Measurements from ENCODE around the gene CYS1. TPM values are rescaled to one million over a fixed set of nuclear protein-coding genes. Genes with fewer than 3 reads are reported as not detected.

Gene CYS1
- total RNA-seq, 1 donor from 2014 or later = 223 TPM

DNA sequence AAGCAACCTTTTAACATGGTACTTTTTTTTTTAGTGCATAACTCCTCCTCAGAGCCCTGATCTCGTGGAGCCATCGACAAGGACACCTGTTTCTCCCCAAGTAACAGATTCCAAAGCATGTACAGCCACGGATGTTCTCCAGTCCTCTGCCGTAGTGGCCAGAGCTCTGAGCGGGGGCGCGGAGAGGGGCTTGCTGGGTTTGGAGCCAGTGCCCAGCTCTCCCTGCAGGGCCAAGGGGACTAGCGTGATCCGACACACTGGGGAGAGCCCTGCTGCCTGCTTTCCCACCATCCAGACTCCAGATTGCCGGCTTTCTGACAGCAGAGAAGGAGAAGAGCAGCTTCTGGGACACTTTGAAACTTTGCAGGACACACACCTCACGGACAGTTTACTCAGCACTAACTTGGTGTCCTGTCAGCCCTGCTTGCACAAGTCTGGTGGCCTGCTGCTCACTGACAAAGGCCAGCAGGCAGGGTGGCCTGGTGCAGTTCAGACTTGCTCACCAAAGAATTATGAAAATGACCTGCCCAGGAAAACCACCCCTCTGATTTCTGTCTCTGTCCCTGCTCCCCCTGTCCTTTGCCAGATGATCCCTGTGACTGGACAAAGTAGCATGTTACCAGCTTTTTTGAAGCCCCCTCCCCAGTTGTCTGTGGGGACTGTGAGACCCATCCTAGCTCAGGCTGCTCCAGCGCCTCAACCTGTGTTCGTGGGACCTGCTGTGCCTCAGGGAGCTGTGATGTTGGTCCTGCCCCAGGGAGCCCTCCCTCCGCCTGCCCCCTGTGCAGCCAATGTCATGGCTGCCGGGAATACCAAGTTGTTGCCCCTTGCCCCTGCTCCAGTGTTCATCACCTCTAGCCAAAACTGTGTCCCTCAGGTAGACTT is 32.4 kb downstream of the CYS1 start:
- no peak for DNase-seq (ENCODE audit: low read depth)

DNA sequence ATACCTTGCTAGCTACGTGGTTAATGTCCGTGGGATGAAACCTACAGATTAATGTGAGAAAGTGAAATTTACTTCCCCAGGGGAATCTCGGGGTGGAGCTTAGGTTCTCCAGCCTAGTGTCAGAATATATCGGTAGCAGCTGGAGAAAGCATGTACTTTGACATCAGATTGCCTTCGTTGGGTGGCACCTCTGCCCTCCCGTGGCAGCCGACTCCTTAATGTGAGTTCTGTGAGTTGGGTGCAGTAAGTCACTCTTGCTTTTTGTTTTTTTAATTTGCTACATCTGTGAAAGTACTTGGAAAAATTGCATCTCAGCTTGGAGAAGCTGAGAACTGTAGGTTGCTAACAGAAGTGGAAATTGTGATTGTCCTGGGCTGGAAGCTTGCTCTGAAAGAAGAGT is 33.3 kb downstream of the CYS1 start:
- DNase-seq (ENCODE audit: low read depth) = no peak

DNA sequence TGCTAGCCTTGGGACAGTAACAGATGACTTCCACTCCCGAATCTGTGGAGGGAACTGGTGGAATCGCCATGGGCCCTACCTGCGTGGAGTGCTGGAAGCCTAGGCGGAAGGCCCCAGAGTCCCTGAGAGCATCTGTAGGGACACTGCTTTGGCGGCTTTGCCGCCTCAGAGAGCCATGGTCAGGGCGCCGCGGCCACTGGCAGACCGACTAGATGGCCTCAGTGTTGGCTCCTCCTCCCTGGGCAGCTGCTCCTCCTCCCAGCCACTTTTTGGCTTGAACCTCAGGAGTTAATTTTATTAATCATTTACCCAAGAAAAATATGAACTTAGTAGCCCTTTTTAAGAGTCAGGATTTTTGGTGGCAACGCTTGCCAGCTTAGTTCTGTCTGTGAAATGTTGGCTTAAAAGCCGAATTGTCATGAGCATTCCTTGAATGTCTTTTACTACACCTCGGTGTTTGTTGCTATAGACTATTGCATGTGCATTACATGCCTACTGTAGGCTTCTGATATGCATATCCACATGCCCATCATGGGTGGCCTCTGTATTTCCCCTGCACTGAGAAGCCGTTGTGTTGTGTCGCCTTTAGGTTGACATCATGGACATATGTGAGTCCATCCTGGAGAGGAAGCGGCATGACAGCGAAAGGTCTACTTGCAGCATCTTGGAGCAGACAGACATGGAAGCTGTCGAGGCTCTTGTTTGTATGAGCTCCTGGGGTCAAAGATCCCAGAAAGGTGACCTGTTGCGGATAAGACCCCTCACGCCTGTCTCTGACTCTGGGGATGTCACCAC is 34.5 kb downstream of the CYS1 start:
- peak; percentile 56 for DNase-seq (ENCODE audit: low read depth)

DNA sequence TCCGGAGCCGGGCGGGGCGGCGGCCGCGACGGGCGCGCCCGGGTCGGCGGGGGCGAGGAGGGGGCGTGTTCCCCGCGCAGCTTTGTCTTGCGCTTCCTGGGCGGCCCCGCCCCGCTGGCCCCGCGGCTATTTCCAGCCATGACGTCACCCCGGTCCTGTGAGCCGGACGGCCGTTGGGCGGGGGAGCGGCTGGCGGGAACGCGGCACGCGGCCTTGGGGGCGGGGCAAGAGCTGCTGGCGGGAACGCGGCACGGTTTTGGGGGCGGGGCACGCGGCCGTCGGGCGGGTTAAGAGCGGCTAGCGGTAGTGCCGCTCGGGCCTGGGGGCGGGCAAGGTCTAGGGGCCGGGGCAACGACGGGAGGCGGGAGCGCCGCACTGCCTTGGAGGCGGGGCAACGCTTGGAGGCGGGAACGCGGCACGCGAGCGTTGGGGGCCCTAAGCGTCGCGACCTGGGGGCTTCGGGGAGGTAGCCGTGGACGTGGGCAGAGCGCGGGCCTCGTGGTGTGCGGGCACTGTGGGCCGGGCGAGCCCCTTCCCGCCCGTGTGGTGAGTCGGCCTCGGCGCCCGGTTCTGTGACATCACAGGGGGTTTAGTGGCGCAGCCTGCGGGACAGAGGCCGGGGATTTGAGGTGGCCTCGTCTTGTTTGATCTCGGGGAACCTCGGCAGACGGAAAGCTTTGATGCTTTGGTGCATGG is 36.2 kb downstream of the CYS1 start:
- DNase-seq (ENCODE audit: low read depth) = peak; percentile 73

DNA sequence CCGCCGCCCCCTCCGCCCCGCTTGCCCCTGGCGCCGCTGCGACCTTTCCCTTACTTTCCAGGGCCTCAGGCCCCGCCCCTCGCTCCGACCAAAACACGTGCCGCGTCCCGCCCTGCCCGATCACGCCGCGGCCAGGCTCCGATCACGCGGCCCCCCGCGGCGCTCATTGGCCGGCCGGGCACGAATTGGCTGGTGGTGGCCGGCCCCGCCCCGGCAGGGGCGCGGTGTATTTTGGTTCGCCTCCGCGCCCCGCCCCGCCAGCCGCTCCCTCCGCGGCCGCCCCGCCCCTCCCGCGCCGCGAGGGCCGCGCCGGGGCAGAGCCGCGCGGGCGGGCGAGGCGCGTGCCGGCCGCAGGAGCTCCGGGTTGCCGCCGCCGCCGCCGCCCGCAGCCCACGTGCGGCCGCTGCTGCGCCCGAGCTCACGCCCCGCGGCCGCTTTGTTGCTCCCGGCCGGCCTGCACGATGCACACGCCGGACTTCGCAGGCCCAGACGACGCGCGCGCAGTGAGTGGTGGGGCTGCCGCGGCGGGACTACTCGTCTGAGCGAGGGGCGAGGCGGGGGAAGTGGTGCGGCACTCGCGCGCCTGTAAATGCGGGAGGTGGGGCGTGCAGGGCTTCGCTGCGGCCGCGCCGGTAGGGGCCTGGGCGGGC is 36.8 kb downstream of the CYS1 start, which contains the start of gene KLF11:
Gene KLF11 (plus strand): TSS at position 295 of the 650 bp plus-strand sequence. CDS start 167 bp downstream, at position 462.
- peak; percentile 53 for DNase-seq (ENCODE audit: low read depth)

DNA sequence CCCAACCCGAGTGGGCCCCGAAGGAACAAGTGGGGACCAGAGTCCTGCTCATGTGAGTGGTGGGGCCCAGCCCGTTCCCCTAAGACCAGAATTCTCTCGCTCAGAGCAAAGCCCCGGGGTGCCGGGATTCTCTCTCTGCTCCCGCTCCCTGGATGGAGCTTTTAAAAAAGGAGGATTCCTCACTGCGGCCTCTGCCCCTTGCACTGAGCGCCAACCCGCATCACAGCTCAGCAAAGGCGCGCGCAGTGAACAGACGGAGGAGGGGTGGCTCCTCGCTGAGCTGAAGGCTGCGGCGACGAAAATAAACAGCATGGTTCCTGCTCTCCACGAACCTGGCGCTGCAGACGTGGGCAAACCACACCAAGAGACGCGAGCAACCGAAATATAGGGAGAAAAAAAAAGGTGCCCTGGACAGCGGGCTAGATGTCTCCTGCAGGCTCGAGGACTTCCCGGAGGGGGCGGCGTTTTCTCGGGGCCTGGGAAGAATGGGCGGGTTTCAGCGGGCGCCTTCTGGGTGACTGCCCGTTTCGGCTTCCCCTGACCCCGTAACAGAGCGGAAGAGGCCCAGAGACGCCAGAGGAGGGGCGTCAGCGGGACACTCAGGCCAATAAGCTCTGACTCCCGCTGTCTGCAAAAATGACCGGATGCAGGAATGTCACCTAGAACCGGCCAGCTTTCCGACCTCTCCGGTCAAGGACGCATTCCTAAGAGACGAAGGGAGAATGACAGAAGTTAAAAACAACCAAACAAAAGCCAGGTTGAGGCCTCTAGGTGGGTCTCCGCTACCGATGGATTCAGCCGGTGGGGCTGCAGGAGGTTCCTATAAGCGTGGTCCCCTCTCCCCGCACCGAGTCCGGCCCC is 37.7 kb downstream of the CYS1 start:
- peak; percentile 56 for DNase-seq (ENCODE audit: low read depth)

DNA sequence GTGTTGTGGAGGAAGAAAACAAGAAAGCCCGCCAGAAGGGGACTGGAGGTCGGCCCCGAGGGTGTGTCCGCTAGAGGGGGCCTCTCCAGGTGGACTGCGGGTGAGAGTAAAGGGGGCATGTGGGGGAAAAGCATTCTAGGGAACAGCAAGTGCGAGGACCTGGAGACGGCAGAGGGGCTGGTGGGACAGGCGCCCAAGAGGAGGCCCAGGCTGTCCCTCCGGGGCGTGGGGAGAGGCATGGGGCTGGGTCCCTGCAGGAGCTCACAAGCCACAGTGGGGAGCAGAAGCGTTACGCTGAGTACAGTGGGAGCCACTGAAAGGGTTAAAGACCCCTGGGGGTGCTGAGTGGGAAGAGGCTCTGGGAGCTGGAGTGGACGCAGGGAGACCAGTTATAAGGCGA is 38.5 kb downstream of the CYS1 start:
- DNase-seq (ENCODE audit: low read depth) = no peak

DNA sequence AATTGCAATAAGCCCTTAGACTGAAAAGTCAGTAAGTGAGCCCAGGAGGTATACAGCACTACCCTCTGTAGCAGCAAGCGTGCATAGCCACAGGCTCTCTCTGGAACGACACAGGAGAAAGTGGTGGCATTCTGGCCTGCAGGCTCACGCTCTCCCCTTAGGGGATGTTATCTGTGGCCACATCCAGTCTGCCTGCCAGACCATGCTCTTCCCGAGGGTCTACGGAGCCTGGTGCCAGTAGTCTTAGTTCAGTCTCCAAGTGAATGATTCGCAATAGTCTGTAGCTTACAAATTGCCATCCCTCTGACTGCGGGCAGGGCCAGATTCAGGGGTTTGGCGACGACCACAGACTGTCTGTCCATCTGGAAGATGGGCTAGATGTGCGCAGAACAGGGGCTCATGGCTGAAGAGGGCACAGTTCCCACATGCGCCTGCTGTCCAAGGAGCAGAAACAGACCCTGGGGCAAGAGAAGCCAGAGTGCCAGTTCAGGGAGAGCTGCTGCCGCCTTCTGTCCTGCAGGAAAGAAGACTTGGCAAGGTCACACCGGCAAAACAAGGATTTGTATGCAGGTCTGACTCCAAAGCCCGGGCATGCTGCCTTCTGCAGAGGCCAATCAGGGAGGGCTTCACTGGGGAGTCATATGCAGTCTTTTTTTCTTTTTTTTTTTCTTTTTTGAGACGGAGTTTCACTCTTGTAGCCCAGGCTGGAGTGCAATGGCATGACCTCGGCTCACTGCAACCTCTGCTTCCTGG is 40.4 kb downstream of the CYS1 start:
- no peak for DNase-seq (ENCODE audit: low read depth)

DNA sequence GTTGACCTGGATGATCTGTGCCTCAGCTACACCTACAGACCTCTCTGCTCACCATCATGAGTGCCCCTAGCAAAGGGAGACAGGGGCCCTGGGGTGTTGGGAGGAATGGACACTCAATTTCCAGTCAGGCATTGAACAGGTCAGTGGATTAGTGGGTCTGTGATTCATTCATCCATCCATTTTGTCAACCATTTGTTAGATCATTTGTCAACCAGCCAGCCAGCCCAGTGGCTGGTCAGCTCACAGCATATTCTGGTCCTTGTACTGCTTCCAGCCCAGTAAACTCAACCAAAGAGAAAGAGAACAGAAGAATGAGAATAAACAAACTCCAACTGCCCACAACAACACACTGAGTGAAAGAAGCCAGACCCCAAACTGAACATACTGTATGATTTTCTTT is 41.5 kb downstream of the CYS1 start:
- no peak for DNase-seq (ENCODE audit: low read depth)

DNA sequence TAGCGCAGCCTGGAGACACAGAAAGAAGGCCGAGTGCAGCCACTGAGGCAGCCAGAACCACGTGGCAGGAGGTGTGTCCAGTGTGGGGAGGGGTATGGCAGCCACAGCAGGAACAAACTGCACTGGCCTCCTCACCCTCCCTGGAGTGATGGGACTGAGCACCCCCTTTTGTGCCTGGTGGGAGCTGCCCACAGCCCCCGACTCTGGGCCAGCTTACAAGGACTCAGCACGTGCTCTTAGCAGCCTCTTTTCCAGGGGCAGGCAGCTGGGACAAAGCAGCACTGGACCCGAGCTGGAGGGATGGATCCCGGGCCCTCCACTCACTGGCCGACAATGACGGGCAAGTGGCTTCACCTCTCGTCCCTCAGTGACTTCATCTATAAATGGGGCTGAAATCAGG is 42.1 kb downstream of the CYS1 start:
- DNase-seq (ENCODE audit: low read depth) = no peak

DNA sequence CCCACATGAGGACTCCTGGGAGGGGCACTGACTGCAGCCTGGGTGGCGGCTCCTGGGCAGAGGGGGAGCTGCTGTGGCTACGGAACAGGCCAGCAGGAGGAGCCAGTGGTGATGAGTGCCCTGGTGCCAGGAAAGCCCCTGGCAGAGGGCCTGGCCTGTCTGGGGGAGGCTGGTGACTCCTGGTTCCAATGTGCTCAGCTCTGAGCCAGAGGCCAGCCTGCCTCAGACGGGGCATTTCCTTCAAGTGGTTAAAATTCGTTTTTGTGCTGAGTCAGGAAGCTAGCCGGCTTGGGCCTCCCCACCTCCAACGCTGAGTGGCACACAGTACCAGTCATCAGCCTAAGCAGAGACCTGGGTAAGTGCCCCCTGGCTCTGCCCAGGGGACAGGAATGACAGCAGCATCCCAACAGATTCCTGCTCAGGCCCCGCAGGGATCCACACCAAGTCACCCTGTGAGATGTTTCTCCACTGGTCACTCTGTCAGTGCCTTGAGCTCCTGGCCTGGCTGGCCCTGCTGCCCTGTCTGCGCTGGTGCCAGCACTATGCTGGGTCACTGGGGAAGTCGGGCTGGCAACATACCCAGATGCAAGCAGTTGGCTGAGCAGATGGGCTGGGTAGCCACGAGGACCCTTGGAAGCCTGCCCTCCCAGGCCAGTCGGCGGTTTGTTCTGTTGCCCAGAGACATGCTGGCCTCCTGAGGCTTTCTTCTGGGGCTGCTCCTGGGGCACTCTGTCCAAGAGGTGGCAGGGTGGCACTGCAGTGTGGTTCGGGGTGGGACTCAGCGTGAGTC is 43.9 kb downstream of the CYS1 start:
- DNase-seq (ENCODE audit: low read depth) = peak; percentile 93

DNA sequence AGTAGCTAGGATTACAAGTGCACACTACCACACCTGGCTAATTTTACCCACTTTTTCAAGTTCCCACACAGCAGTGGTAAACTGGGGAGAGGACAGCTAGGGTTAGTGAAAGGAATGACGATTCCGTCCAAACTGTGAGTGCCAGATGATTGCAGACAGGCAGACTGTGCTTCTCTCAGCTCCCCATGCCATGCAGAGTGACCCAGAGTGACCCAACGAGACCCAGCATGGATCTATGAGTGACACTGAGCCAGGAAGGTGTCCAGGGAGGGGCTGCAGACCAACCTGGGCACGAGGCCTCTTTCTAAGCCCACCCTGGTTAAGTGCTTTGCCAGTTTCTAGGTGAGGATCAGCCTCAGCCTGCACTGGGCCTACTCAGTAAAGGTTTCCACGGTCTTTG is 44.6 kb downstream of the CYS1 start:
- DNase-seq (ENCODE audit: low read depth) = no peak

DNA sequence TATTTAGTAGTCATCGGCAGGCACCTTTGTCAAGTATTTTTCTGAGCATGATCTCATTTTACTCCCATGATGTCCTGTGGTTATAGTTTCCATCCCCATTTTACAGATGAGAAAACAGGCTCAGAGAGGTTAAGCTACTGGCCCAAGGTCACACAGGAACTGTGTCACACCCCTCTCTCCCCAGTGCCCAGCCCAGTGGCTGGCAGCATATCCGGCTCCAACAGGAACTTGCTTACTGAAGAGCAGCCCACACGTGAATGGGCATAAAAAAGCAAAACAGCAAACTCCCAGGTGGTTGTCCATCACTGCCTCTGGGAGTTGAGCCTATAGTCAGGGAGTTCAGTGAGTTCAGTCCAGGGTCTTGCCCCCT is 45.2 kb downstream of the CYS1 start:
- DNase-seq (ENCODE audit: low read depth) = no peak

DNA sequence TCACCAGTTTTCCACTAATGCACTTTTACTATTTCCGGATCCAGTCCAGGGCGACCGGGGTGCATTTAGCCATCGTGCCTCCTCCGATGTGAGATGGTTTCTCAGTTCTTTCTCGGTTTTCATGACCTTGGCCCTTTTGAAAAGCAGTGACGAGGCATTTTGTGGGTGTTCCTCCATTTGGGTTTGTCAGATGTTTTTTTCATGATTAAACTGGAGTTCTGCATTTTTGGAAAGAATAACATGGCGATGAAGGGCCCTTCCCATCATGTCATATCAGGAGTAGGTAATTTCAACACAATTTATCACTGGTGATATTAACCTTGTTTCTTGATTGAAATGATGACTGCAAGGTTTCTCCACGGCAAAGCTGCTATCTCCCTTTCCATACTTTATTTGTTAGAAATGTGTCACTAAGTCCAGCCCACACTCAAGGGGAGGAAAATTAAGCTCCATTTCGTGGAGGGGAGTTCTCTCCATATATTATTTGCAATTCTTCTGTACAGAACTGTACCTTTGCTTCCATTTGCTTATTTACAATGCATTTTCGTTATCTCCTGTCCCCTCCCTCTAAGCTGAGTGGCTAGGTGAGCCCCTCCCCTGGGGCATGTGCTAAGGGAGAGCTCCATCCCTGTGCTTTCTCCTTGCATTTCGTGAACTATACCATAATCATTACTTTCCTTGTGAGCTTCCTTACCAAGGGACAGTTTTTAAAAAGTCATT is 45.7 kb downstream of the CYS1 start:
- DNase-seq (ENCODE audit: low read depth) = no peak

DNA sequence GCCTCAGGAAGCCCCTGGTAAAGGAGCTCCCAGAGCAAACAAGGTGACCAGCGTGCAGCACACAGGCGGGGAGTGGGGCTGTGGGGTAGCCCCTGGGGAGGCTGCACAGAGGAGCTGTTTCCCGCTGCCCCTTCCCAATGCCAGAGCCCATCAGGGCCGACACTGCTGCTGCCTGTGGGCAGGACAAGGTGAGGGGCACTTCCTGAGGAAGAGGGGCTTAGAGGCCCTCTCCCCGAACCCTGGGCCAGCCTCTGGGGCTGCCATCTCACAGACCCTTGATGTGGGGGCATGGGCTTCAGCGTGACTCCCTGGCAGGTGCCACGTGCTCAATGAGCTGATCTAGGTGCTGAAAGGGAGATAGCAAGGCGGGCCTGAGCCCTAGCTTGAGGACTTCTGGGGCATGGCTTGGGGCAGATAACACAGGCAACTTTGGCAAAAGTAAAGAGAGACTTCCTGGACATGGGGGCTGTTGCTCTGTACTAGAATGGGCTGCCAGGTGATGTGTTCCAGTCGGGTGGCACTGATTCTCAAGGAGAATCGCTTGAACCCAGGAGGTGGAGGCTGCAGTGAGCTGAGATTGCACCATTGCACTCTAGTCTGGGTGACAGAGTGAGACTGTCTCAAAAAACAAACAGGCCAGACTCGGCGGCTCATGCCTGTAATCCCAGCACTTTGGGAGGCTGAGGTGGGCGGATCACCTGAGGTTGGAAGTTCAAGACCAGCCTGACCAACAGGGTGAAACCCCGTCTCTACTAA is 46.8 kb downstream of the CYS1 start:
- no peak for DNase-seq (ENCODE audit: low read depth)

DNA sequence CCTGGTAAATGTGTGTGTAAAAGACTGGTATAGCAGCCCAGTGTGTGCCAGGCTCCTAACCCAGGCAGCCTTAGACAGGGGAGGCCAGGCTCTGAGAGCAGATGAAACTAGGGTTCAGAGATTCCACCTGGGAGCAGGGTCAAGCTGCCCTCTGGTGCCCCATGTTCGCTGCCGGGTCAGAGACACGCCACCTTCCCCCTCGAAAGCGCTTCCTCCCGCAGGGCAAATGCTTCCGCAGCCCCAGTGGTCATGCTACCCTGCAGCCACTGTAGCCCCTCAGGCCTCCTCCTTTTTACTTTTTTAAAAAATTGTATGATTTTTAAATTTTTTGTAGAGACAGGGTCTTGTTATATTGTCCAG is 47.5 kb downstream of the CYS1 start:
- no peak for DNase-seq (ENCODE audit: low read depth)

DNA sequence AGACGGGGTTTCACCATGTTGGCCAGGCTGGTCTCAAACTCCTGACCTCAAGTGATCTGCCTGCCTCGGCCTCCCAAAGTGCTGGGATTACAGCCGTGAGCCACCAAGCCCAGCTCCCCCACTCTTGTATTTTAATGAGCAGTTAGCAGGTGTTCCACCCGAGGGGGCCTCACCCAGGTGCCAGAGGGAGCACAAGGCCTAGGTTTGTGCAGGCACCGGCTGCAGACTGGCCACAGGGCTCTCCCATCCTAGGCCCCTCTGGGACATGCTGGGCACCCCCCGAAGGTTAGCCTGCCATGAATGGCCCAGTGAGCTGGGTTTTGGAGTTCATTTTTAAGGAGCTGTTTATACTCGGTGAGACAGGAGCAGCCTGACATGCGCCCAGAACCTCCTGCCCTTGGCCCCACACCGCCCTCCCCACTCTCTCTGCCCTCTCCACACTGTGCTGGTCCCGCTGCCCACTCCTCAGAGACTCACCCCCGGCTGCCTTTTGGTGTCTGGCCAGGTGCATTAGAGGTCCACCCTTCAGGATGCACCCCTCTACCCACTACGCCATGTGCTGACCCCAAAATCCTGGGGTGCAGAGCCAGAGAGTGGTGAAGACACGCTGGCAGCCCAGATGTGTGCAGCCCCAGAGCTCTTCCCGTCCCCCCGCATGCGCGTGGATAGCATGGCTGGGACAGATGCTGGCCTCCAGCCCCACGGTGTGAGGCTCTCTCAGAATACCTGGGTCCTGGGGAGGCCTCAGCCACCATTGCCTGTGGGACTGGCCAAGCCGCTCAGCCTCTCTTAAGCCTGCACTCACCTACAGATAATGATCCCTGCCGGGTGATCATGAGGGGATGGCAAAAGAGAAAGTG is 48.1 kb downstream of the CYS1 start:
- no peak for DNase-seq (ENCODE audit: low read depth)

All from renal cortical epithelial cell (primary cell).